Suppressor macrophage treated with lipopolysaccharide for 4 hours (primary cell): Measurements from ENCODE around the gene USP11.

ENCODE experiments used
- DNase-seq: peaks from one replicate; pipeline ENCODE4 v3.0.0-alpha.2; 2020

USP11 gene

DNA sequence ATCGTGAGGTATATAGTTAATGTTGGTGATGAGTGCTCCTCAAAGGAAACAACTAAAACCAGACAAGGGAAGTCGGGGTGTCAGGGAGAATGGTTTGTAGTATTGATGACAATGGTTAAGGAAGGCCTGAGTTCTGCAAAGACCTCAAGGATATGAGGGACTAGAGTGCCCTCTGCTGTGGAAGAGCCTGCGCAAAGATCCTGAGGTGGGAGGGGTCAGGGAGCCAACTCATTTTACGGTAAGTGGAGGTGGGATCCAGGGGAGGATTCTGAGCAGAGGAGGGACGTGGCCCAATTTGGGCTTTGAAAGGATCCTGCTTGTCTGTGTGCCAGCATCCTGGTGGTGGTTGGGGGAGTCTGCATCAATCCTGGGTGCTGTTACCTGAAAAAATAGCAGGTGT, 27.8 kb upstream of the USP11 start:
- DNase-seq, result no peak

DNA sequence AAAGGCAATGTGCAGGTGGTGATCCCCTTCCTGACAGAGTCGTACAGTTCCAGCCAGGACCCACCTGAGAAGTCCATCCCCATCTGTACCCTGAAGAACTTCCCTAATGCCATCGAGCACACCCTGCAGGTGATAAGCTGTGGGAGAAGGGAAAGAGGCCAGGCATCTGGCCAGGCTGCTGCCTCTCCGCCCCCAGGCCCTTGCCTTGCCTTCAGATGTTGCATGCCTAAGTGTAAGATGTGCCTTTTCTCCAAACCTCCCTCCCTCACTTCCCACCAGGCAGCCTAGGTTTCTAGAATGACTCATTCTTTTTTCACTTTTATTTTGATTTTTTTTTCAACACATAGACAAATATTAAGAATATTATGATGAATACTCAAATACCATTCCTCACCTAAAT, 26.5 kb upstream of the USP11 start:
- DNase-seq, result no peak

GRCh38 chrX:47208108-47208507, 24.7 kb upstream of the USP11 start:
- DNase-seq, result no peak

DNA sequence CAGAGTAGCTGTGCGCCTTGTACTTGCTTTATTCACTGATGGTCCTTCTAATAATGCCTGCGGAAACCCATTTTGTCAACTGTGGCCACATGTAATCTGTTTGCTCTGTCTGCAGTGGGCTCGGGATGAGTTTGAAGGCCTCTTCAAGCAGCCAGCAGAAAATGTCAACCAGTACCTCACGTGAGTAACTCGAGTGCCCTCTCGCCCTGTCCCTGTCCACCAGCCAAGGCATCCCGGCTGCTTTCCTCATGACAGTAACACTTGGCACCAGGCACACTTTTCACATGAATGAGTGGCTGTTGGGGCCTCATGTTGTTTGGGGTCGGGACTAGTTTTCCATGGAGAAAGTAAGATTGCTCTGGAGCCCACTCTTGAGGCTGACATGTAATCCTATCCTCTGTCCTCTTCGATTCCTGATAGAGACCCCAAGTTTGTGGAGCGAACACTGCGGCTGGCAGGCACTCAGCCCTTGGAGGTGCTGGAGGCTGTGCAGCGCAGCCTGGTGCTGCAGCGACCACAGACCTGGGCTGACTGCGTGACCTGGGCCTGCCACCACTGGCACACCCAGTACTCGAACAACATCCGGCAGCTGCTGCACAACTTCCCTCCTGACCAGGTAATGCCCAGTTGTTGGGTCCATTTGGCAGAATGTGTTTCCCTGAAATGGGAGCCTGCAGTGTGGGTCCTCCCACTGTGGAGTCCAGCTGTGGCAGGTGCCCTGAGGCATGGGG, 23.1 kb upstream of the USP11 start:
- no peak for DNase-seq

DNA sequence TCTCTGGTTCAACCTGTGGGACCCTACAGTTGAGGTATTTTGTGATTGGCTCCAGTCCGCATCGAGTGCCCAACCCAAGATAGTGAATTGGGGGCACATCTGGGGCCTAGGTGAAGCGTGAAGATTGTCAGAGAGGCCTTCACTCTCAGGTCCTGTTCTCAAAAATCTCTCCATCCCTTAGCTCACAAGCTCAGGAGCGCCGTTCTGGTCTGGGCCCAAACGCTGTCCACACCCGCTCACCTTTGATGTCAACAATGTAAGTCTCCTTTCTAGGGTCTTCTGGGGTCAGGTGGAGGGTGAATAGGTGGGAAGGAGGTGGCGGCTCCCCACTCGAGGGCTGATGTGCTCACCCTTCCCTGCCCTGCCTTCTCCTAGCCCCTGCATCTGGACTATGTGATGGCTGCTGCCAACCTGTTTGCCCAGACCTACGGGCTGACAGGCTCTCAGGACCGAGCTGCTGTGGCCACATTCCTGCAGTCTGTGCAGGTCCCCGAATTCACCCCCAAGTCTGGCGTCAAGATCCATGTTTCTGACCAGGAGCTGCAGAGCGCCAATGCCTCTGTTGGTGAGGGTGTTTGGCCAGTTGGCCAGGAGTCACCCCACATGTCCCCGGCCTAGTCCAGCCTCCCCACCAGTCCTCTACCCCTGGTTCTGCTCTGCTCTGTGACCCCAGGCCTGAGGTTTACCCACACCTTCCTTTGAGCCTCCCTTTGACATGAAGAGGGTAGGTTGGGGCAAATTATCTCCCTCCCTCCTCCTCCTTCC, 22.0 kb upstream of the USP11 start:
- no peak for DNase-seq

GRCh38 chrX:47212381-47213293, 20.2 kb upstream of the USP11 start:
- no peak for DNase-seq

GRCh38 chrX:47214435-47215077, 18.3 kb upstream of the USP11 start:
- no peak for DNase-seq

- DNase-seq, result no peak
These were observed 17.4 kb upstream of the USP11 start for GRCh38 chrX:47215291-47215900.

- no peak for DNase-seq
These were observed 16.4 kb upstream of the USP11 start for GRCh38 chrX:47216393-47216925.

DNA sequence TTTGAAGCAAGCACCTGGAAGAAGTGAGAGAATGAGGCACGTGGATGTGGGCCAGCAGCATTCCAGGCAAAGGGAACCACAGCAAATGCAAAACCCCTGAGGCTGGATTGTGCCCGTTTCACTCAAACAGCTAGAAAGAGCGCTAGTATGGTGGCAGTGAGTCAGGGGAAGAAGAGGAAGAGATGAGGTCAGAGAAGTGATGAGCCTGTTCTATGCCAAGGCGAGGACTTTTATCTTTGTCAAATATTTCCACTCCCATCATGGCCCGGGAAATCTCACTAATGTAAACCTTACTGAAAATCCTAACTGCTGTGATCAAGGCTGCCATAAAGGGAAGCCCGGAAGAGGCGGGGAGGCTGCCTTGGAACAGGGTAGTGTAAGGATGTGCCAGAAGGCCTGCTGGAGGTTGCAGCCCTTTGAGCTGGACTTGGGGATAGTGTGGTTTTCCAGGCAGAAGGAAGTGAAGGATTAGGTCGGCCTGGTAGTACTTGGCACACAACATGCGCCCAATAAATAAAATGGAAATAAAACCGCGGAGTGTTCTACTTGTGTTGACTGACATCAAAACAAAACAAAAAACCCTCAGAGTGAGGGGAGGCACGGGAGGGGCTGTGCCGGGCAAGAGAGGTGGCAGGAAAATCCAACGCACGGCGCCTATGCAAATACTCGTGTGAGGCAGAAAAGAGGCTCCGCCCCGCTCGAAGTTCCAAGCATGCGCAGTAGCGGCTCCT, 15.5 kb upstream of the USP11 start:
- DNase-seq, result peak; percentile 62

DNA sequence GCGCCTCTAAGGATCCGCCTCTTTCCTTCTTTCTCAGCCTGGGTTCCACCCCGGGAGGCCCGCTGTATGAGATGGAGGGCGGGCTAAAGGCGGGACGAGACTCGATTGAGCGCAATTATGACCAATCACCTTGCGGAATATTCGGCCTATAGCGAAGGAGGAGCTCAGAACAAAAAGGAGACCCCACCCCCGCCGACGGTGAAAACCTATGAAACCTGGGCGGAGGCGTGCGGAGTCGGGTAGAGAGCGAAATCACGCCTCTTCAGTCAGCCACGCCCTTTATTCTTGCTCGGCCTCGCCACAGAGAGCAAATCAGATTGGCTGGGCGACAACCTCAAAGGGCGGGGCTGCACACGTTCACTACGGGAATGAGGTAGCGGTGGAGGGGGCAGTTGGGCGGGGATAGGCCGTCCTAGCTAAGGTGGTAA, 14.9 kb upstream of the USP11 start:
- peak; percentile 97 for DNase-seq

- DNase-seq, result peak; percentile 81
These were observed 14.4 kb upstream of the USP11 start, which contains the start of gene CDK16 for GRCh38 chrX:47218280-47218919. Gene CDK16, plus strand, starts transcription at chrX:47218681. Its CDS starts 4,877 bp downstream, at chrX:47223558.

DNA sequence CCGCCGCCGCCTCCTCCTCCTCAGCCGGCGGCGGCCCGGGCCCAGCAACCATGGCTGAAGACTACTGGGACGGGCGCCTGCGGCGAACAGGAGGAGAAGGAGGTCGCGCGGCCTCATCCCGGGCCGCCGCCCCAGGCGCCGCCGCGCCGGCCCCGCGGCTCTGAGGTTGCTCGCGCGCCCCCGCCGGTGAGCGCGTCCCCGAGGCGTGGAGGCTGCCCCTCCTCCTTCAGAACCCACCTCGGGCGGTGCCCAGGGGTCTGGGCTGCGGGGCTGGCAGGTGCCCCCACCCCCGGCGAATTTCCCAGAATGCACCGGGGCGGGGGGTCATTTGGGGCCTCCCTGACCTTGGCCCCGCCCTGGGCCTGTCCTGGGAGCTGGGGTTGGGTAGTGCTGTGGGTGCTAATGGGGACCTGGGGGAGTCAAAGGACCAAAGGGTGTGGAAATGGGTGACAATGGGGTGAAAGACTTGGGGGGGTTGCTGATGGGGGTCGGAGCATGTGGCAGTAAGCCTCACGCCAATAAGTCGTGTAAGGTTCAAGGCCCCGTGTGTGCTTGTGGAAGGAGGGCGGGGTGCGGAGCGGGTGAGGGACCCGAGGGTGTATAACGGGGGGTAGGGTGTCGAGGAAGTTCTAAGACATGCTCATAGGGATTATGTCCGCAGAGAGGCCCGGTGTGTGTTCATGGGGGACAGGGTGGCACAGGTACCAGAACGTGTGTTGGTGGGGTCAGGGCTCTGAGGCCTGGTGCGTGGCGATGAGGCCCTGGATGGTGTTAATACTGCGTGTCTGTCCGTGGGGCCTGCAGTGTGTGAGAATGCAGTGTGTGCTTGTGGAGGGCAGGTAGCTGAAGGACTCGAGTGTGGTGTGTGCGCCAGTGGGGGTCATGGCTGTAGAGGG, 13.6 kb upstream of the USP11 start:
- DNase-seq, result peak; percentile 57

DNA sequence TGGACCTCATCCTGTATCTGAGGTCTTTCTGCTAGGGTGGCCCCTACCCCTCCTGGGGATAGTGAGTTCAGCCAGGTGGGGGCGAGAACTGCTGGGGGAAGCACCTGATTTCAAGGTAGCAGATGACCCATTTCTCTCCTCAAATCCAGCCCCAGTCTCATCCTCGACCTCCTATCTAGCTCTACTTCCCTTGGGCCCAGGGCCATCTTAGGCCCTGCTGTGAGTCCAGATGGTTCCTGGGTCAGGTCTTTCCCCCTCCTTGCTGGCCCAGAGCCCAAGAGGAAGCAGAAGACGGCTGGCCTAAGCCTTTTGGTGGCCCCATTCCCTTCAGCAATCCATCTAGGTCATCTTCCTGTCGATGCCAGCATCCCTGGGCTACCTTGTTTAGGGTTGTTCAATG, 11.1 kb upstream of the USP11 start:
- no peak for DNase-seq

DNA sequence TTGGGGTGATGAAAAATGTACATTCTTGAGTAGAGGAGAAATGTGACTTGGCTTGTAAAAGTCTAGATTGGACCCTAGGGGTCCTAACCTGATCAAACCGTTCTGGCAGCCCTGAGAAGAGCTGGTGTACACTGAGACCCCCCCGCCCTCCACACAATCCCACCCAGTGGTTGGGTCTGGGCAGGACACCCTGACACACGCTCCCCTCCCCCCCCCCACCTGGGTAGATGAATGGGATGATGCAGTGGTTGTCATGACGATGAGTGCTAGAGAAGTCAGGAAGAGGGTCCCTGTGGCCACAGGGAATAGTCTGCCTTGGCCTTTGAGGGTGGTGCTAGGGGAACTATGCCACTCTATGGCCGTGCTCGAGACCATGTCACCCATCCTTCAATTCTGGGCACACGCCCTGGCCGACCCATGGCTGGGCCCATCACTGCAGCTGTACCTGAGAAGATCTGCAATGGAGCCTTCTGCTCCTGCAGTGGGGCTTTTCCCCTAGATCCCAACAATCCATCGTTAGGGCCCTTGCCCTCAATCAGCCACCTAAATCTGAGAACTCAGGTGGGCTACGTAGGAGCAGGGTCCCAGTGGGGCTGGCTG, 10.0 kb upstream of the USP11 start:
- DNase-seq, result no peak

DNA sequence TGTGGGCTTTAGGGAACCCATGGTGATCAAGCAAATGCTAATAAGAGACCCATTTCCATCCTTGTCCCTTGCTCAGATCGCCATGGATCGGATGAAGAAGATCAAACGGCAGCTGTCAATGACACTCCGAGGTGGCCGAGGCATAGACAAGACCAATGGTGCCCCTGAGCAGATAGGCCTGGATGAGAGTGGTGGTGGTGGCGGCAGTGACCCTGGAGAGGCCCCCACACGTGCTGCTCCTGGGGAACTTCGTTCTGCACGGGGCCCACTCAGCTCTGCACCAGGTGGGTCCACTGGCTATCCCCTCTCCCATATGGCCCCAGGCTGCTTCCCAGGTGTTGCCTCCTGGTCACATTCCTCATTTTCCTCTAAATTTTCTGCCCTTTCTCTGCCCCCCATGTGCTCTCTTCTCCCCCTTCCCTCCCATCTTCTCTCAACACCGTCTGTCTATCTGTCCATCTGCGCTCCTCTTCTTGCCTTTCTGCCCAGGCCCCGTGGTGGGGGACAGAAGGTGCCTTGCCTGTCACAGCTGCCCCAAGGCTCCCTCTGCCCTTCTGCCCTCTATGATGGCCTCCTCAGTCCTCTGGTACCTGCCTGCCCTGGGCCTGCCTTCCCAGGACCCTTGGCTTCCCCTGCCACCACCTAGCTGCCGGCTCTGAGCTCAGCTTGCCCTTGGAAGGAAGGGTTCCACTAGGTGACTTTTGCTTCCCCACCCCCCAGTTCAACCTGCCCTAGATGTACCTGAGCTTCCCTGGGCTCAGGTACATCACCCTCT, 9.1 kb upstream of the USP11 start:
- DNase-seq, result no peak

DNA sequence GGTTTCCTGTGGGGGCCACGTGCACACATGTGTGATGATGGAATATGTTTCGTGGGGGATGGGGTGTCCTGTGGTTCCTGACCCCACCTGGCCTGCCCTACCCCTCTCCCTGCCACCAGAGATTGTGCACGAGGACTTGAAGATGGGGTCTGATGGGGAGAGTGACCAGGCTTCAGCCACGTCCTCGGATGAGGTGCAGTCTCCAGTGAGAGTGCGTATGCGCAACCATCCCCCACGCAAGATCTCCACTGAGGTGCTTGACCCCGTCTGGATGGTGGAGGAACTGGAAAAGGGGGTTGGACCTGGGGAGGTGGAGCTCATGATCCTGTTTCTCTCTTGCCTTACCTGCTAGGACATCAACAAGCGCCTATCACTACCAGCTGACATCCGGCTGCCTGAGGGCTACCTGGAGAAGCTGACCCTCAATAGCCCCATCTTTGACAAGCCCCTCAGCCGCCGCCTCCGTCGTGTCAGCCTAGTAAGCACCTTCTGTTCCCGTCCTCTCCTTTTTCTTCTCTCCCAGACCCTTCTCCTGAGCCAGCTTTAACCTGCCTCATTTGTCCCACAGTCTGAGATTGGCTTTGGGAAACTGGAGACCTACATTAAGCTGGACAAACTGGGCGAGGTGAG, 8.4 kb upstream of the USP11 start:
- DNase-seq, result no peak

- DNase-seq, result no peak
These were observed 7.9 kb upstream of the USP11 start for GRCh38 chrX:47224896-47225290.
